NT2/D1 (cell line): ENCODE measurements around the gene CASS4.

Experiments
- DNase-seq: peaks from one replicate; pipeline ENCODE4 v3.0.0-alpha.2; 2011; ENCODE audit warnings: low read depth, low spot score
- H3K27me3 ChIP-seq: 2 replicates; pipeline ENCODE4 v1.6.0; 2011; ENCODE audit warnings: mild to moderate bottlenecking; ENCODE audit not compliant: insufficient read length, insufficient read depth
- H3K36me3 ChIP-seq: 2 replicates; pipeline ENCODE4 v1.6.1; 2011; ENCODE audit warnings: mild to moderate bottlenecking, low read length, mixed read lengths; ENCODE audit not compliant: insufficient read depth, insufficient read length
- H3K4me1 ChIP-seq: 2 replicates; pipeline ENCODE4 v1.5.1; 2011; ENCODE audit not compliant: insufficient read depth, insufficient read length
- H3K4me3 ChIP-seq: 2 replicates; pipeline ENCODE4 v1.5.1; 2011; ENCODE audit warnings: low read depth; ENCODE audit not compliant: insufficient read length
- H3K9ac ChIP-seq: 2 replicates; pipeline ENCODE4 v1.6.0; 2011; ENCODE audit warnings: low read depth; ENCODE audit not compliant: insufficient read length
- H3K9me3 ChIP-seq: 2 replicates; pipeline ENCODE4 v1.5.1; 2011; ENCODE audit warnings: mild to moderate bottlenecking, low read length; ENCODE audit not compliant: insufficient read depth
- SUZ12 ChIP-seq: IDR thresholded peaks from 2 replicates; pipeline ENCODE4 v1.6.1; 2011; ENCODE audit not compliant: insufficient read length, insufficient read depth; ENCODE audit errors: extremely low read depth
- YY1 ChIP-seq: IDR thresholded peaks from 2 replicates; pipeline ENCODE4 v1.6.1; 2011; ENCODE audit not compliant: insufficient read length, insufficient read depth
- ZNF274 ChIP-seq: IDR thresholded peaks from 2 replicates; pipeline ENCODE4 v1.6.1; 2011; ENCODE audit warnings: mild to moderate bottlenecking, low read depth, low read length

CASS4 gene

GRCh38 chr20:56447227-56447626, 35.2 kb downstream of the CASS4 start:
- no peaks in the 10 kb centered on the region for H3K27me3 ChIP-seq
- TF ChIP-seq SUZ12 (no peak), ZNF274 (no peak), YY1 (no peak)
- no peak overlapping the region for H3K9ac ChIP-seq
- H3K4me3 ChIP-seq = no peak overlapping the region
- no peak for DNase-seq
- no peaks in the 10 kb centered on the region for H3K36me3 ChIP-seq
- H3K9me3 ChIP-seq = no peaks in the 10 kb centered on the region
- peaks cover 14% of the 10 kb centered on the region for H3K4me1 ChIP-seq

DNA sequence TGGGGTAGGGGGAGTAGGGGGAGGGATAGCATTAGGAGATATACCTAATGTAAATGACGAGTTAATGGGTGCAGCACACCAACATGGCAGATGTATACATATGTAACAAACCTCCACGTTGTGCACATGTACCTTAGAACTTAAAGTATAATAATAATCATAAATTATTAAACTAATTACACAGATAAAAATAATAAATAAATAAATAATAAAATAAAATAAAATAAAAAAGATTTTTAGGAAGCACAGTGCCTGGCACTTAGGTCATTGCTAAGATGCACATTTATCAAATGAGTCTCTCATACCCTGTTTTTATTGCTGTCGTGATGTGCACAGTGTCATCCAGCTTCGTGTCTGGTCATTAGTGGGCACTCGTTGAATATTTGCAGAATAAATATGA, 37.4 kb downstream of the CASS4 start:
- Histone ChIP-seq H3K36me3 (no peaks in the 10 kb centered on the region), H3K4me1 (peaks cover 5% of the 10 kb centered on the region), H3K9ac (no peak overlapping the region), H3K9me3 (no peaks in the 10 kb centered on the region), H3K27me3 (no peaks in the 10 kb centered on the region), H3K4me3 (no peak overlapping the region)
- DNase-seq = no peak
- TF ChIP-seq ZNF274 = no peak
- TF ChIP-seq YY1 = no peak
- no peak for TF ChIP-seq SUZ12

DNA sequence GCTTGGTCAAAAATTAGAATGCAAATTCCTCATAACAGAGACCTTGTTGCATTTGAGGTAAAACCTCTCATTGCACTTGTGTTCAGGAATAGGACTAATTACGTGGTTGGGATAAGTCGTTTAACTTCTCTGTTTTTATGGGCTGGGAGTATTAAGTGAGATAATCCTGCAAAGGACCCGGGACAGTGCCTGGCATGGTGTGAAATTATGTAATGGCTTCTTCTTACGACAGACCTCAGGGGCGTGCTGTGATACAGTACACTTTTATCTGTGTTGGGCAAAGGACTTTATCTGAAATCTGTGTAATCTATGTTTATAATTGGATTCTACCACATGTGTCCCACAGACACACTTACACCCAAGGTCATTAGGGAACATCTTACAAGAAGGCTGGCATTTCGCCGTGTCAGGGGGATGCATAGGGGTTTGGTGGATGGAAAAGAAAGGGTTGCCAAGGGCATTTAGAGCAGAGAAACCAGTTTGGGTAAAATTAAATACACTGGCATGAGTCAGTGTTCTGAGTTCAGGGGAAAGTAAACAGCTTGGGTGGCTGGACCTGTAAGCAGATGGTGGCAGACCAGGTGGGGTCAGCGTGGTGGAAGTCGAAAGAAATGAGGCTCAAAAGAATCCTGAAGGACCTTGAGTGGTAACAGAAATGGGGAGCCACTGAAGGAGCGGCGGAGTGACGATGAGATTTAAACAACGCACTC, 39.2 kb downstream of the CASS4 start:
- Histone ChIP-seq H3K4me3 (no peak overlapping the region), H3K36me3 (no peaks in the 10 kb centered on the region), H3K9me3 (no peaks in the 10 kb centered on the region), H3K27me3 (no peaks in the 10 kb centered on the region), H3K4me1 (peaks cover 5% of the 10 kb centered on the region), H3K9ac (no peak overlapping the region)
- no peak for DNase-seq
- TF ChIP-seq YY1 (no peak), ZNF274 (no peak), SUZ12 (no peak)

DNA sequence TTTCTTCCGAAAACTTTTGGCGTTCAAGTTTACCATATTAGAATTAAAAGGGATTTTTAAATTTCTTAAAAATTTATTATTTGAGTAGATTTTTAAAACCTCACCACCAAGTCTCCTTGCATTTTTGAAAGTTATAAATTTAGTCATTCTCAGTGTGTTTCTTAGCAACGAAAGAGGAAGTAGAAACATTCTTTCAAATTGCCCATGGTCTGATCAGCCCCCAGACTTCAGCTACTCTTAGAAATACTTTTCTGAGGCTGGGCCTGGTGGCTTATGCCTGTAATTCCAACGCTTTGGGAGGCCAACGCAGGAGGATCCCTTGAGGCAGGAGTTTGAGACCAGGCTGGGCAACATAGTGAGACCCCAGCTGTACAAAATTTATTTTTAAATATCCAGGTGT, 41.3 kb downstream of the CASS4 start:
- Histone ChIP-seq H3K4me1 (no peaks in the 10 kb centered on the region), H3K9ac (no peak overlapping the region), H3K27me3 (no peaks in the 10 kb centered on the region), H3K36me3 (no peaks in the 10 kb centered on the region), H3K4me3 (no peak overlapping the region), H3K9me3 (no peaks in the 10 kb centered on the region)
- DNase-seq = no peak
- no peak for TF ChIP-seq YY1
- TF ChIP-seq ZNF274 = no peak
- no peak for TF ChIP-seq SUZ12

GRCh38 chr20:56454754-56455153, 42.7 kb downstream of the CASS4 start:
- Histone ChIP-seq H3K9me3 (no peaks in the 10 kb centered on the region), H3K27me3 (no peaks in the 10 kb centered on the region), H3K4me3 (no peak overlapping the region), H3K9ac (no peak overlapping the region), H3K4me1 (no peaks in the 10 kb centered on the region), H3K36me3 (no peaks in the 10 kb centered on the region)
- no peak for DNase-seq
- TF ChIP-seq SUZ12 = no peak
- TF ChIP-seq YY1 = no peak
- TF ChIP-seq ZNF274 = no peak

- no peaks in the 10 kb centered on the region for H3K9me3 ChIP-seq
- no peaks in the 10 kb centered on the region for H3K36me3 ChIP-seq
- no peak for TF ChIP-seq SUZ12
- no peak for TF ChIP-seq ZNF274
- no peak for TF ChIP-seq YY1
- no peaks in the 10 kb centered on the region for H3K27me3 ChIP-seq
- H3K4me3 ChIP-seq = no peak overlapping the region
- no peak overlapping the region for H3K9ac ChIP-seq
- no peak for DNase-seq
- no peaks in the 10 kb centered on the region for H3K4me1 ChIP-seq
Observed at GRCh38 chr20:56458206-56458821, 46.3 kb downstream of the CASS4 start.

DNA sequence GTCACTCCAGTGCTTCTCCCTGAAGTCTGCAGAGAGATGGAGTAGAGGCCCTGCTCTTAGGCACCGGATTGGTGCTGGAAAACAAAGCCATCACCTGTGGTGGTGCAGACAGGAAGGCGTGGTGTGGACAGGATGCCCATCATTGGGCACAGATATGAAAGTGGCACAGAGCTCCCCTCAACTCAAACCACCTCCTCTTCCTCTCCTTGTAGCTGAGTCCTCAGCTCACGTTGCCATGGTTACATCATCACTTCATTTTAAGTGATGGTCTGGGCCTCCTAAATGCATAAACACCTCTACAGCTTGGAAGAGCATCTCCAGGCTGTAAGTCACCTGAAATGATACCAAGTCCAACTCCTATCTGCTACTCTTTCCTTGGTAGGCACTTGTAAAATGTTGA, 48.4 kb downstream of the CASS4 start:
- Histone ChIP-seq H3K4me1 (no peaks in the 10 kb centered on the region), H3K36me3 (no peaks in the 10 kb centered on the region), H3K9me3 (no peaks in the 10 kb centered on the region), H3K4me3 (no peak overlapping the region), H3K27me3 (no peaks in the 10 kb centered on the region), H3K9ac (no peak overlapping the region)
- no peak for DNase-seq
- TF ChIP-seq SUZ12 (no peak), YY1 (no peak), ZNF274 (no peak)
